Neural crest cell (in vitro differentiated cells): ENCODE measurements around the gene ZNF609. TPM values are rescaled to one million over a fixed set of nuclear protein-coding genes. Genes with fewer than 3 reads are reported as not detected.

Experiments
- DNase-seq: peaks from one replicate; pipeline ENCODE4 v3.0.0; 2021; ENCODE audit warnings: low read depth, mixed read lengths, low spot score
- H3K27ac Mint-ChIP-seq: one replicate; pipeline ENCODE4 v1.8.0; 2021; ENCODE audit warnings: mild to moderate bottlenecking, mixed read lengths; ENCODE audit not compliant: unreplicated experiment
- H3K27me3 Mint-ChIP-seq: 2 replicates; pipeline ENCODE4 v1.8.0; 2021; ENCODE audit warnings: low read depth, mild to moderate bottlenecking, mixed read lengths
- H3K36me3 Mint-ChIP-seq: 2 replicates; pipeline ENCODE4 v1.8.0; 2021; ENCODE audit warnings: low read depth, mild to moderate bottlenecking, mixed read lengths
- H3K4me1 Mint-ChIP-seq: 2 replicates; pipeline ENCODE4 v1.8.0; 2021; ENCODE audit warnings: mixed read lengths
- H3K4me3 Mint-ChIP-seq: one replicate; pipeline ENCODE4 v1.8.0; 2021; ENCODE audit warnings: mild to moderate bottlenecking, mixed read lengths
- H3K9me3 Mint-ChIP-seq: 2 replicates; pipeline ENCODE4 v1.8.0; 2021; ENCODE audit warnings: mixed read lengths
- total RNA-seq: library from RNA; stranded (reverse); gene quantifications from 2 replicates; pipeline ENCODE4 v1.2.1, GENCODE V29; 2021
- TF ChIP-seq, protein P1 (sequence below): fragments of 200-600 bp; sonication (generic); conservative IDR thresholded peaks from 2 replicates; pipeline ENCODE4 v1.5.0; 2021; ENCODE audit warnings: antibody characterized with exemption, mild to moderate bottlenecking

ZNF609 gene
- total RNA-seq, 1 donor from 2014 or later, result 43.0 TPM

DNA sequence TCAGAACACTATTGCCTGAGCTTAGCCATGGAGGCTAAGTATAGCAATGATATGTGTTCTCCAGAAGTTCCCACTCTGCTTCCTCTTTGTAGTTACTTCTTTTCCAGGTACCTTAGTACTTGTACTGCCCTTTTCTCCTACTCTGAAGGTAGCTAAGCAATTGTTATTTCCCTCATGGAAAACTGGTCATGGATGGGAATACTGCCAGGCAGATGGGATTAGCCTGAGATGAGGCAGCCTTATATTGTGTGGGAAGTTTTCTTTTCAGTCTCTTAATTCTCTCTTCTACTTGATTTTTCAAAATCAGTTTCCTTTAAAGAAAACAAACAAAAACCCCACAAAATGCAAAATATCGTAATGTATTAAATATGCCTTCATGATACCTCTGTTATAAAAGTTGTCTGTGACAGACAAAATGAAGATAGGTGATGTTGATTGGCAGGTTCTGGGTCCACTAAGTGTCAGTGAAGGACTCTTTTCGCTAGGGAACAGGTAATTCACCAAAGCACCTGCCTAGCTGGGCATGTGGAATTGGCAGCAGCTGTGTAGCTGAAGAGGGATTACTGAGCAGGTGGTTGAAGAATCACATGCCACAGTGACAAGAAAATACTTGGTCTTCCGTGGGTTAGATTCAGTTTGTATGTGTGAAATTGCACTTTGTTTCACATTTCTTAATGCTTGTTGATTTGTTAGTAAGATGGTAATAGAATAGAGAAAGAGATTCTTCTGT lies 4.1 kb downstream of the ZNF609 start:
- H3K4me3 Mint-ChIP-seq, result peak overlapping the region; percentile 33
- no peak overlapping the region for H3K27ac Mint-ChIP-seq

GRCh38 chr15:64466408-64467141 lies 6.2 kb downstream of the ZNF609 start:
- Mint-ChIP-seq H3K36me3 (peaks cover 3% of the 10 kb centered on the region), H3K4me3 (peak overlapping the region; percentile 15), H3K4me1 (peaks cover 45% of the 10 kb centered on the region), H3K27ac (no peak overlapping the region), H3K9me3 (no peaks in the 10 kb centered on the region), H3K27me3 (no peaks in the 10 kb centered on the region)
- no peak for DNase-seq
- TF ChIP-seq, protein P1, sequence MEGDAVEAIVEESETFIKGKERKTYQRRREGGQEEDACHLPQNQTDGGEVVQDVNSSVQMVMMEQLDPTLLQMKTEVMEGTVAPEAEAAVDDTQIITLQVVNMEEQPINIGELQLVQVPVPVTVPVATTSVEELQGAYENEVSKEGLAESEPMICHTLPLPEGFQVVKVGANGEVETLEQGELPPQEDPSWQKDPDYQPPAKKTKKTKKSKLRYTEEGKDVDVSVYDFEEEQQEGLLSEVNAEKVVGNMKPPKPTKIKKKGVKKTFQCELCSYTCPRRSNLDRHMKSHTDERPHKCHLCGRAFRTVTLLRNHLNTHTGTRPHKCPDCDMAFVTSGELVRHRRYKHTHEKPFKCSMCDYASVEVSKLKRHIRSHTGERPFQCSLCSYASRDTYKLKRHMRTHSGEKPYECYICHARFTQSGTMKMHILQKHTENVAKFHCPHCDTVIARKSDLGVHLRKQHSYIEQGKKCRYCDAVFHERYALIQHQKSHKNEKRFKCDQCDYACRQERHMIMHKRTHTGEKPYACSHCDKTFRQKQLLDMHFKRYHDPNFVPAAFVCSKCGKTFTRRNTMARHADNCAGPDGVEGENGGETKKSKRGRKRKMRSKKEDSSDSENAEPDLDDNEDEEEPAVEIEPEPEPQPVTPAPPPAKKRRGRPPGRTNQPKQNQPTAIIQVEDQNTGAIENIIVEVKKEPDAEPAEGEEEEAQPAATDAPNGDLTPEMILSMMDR, result no peak

More for the DNA sequence above, 4.1 kb downstream of the ZNF609 start:
- no peaks in the 10 kb centered on the region for H3K9me3 Mint-ChIP-seq
- peaks cover 56% of the 10 kb centered on the region for H3K4me1 Mint-ChIP-seq
- peaks cover 3% of the 10 kb centered on the region for H3K36me3 Mint-ChIP-seq
- DNase-seq, result no peak
- no peaks in the 10 kb centered on the region for H3K27me3 Mint-ChIP-seq
- TF ChIP-seq, protein P1, result no peak

DNA sequence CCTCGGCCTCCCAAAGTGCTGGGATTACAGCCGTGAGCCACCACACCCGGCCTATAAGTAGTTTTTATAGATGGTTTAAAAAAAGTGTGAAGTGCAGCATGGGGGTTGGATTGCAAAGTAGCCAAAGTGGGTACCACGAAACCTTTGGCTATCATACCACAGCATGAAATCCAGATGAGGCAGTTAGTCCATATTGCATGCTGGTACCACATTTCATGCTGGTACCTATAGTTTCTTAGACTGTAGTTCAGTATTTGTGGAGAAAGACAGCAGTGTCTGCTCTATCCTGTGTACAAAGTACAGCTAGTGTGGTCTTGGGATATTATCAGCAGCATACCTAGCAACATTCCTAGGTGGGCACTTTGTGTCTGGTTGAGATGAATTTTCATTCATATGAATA lies 11.8 kb downstream of the ZNF609 start:
- no peak for DNase-seq
- peaks cover 16% of the 10 kb centered on the region for H3K4me1 Mint-ChIP-seq
- TF ChIP-seq, protein P1, result no peak
- no peak overlapping the region for H3K27ac Mint-ChIP-seq
- peaks cover 3% of the 10 kb centered on the region for H3K36me3 Mint-ChIP-seq
- no peaks in the 10 kb centered on the region for H3K27me3 Mint-ChIP-seq
- no peaks in the 10 kb centered on the region for H3K9me3 Mint-ChIP-seq
- H3K4me3 Mint-ChIP-seq, result no peak overlapping the region

DNA sequence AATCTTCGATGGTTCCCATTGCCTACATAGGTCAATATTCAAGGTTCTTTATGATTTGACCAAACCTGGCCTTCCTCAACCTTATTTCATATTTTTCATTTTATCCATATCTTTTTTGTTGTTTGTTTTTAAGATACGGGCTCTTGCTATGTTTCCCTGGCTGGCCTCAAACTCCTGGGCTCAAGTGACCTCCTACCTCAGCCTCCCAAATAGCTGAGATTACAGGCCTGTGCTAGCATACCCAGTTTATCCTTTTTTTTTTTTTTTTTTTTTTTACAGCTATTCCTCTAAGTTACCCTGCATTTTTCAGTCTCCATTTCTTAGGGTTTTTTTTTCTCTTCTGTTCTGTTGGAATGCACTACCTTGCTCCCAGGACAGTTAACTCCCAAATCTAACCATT lies 14.5 kb downstream of the ZNF609 start:
- no peak overlapping the region for H3K27ac Mint-ChIP-seq
- H3K9me3 Mint-ChIP-seq, result no peaks in the 10 kb centered on the region
- no peaks in the 10 kb centered on the region for H3K27me3 Mint-ChIP-seq
- H3K4me3 Mint-ChIP-seq, result no peak overlapping the region
- peaks cover 3% of the 10 kb centered on the region for H3K36me3 Mint-ChIP-seq
- H3K4me1 Mint-ChIP-seq, result peaks cover 10% of the 10 kb centered on the region
- TF ChIP-seq, protein P1, result no peak
- no peak for DNase-seq

GRCh38 chr15:64476550-64476949 lies 16.2 kb downstream of the ZNF609 start:
- no peaks in the 10 kb centered on the region for H3K9me3 Mint-ChIP-seq
- DNase-seq, result no peak

More at GRCh38 chr15:64476550-64476949, 16.2 kb downstream of the ZNF609 start:
- Mint-ChIP-seq H3K36me3 (peaks cover 3% of the 10 kb centered on the region), H3K27ac (peak overlapping the region; percentile 57), H3K4me3 (no peak overlapping the region), H3K4me1 (peaks cover 16% of the 10 kb centered on the region), H3K27me3 (no peaks in the 10 kb centered on the region)
- TF ChIP-seq, protein P1, result no peak
